GM19238 (cell line): ENCODE results near the gene SAMHD1.
"Not testable (repeated sequence)": the region's sequence is repeated elsewhere in the genome, so short reads cannot be mapped to it uniquely, and the experiment has no call there.

Experiments used
- DNase-seq: peaks from one replicate; pipeline ENCODE4 v3.0.0; 2011; ENCODE audit warnings: low spot score; ENCODE audit not compliant: insufficient read length

The SAMHD1 gene

GRCh38 chr20:36951198-36951978, at the start of gene SAMHD1:
TSS of gene SAMHD1 (minus strand) at chr20:36951708. CDS start at chr20:36951643, 65 bp downstream.
- DNase-seq: peak; percentile 99

GRCh38 chr20:37000171-37000570, 48.7 kb upstream of the SAMHD1 start:
- DNase-seq: not testable (repeated sequence)

- no peak for DNase-seq
These were observed 47.1 kb upstream of the SAMHD1 start for GRCh38 chr20:36998652-36999051.

- no peak for DNase-seq
These were observed 45.6 kb upstream of the SAMHD1 start for GRCh38 chr20:36997121-36997520.

GRCh38 chr20:36994221-36994620, 42.7 kb upstream of the SAMHD1 start:
- DNase-seq: not testable (repeated sequence)

- no peak for DNase-seq
These were observed 41.4 kb upstream of the SAMHD1 start for GRCh38 chr20:36992802-36993334.

GRCh38 chr20:36991703-36992102, 40.2 kb upstream of the SAMHD1 start:
- no peak for DNase-seq

- DNase-seq: no peak
These were observed 38.3 kb upstream of the SAMHD1 start for GRCh38 chr20:36989797-36990196.

GRCh38 chr20:36988494-36988966, 37.0 kb upstream of the SAMHD1 start:
- DNase-seq: no peak

- no peak for DNase-seq
These were observed 32.7 kb upstream of the SAMHD1 start for GRCh38 chr20:36984257-36984638.

- no peak for DNase-seq
These were observed 23.8 kb upstream of the SAMHD1 start for GRCh38 chr20:36975099-36975818.

GRCh38 chr20:36974660-36975059, 23.2 kb upstream of the SAMHD1 start:
- no peak for DNase-seq

- no peak for DNase-seq
These were observed 19.6 kb upstream of the SAMHD1 start for GRCh38 chr20:36971103-36971502.

- no peak for DNase-seq
These were observed 18.1 kb upstream of the SAMHD1 start for GRCh38 chr20:36969478-36970186.

GRCh38 chr20:36969051-36969450, 17.5 kb upstream of the SAMHD1 start:
- no peak for DNase-seq

GRCh38 chr20:36967636-36968035, 16.1 kb upstream of the SAMHD1 start:
- DNase-seq: no peak

- not testable (repeated sequence) for DNase-seq
These were observed 15.5 kb upstream of the SAMHD1 start for GRCh38 chr20:36966965-36967364.

- DNase-seq: not testable (repeated sequence)
These were observed 10.9 kb upstream of the SAMHD1 start for GRCh38 chr20:36962354-36962941.

GRCh38 chr20:36959242-36959641, 7.7 kb upstream of the SAMHD1 start:
- no peak for DNase-seq

GRCh38 chr20:36957875-36958667, 6.6 kb upstream of the SAMHD1 start:
- DNase-seq: no peak
